ENCODE data around the gene ACTL7A.
"Not testable (repeated sequence)": the region's sequence is repeated elsewhere in the genome, so short reads cannot be mapped to it uniquely, and the experiment has no call there.

ACTL7A gene

DNA sequence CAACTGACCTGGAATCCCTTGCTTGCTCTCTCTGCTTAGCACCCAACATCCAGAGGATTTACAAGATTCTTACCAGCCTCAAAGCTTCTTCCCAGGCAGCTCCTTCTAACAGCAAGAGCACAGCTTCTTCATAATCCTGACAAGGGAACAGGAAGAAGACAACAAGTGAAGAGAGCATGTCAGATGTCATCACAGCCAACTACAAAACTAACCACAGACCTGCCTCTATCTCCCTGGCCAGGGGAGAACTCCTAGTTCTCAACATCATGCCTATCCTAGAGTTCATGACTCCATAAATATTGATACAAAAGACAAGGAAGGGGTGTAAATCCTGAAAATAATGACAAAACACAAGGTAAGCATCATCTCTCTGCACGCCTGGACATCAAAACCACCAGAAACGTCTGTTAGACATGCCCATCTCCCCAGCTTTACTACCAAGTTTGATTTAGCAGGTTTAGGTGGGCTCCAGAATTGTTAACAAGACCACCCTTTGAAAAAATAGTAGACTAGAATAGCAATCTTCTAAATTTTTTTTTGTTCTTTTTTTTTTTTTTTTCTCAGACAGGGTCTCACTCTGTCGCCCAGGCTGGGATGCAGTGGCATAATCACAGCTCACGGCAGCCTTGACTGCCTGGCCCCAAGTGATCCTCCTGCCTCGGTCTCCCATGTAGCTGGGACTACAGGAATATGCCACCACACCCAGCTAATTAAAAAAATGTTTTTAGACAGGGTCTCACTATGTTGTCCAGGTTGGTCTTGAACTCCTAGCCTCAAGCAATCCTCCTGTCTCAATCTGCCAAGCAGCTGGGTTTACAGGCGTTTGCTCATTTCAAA, 20.2 kb downstream of the ACTL7A start:
- DNase-seq: no peak

GRCh38 chr9:108883085-108883484, 21.0 kb downstream of the ACTL7A start:
- DNase-seq: no peak

GRCh38 chr9:108884701-108885100, 22.6 kb downstream of the ACTL7A start:
- no peak for DNase-seq

DNA sequence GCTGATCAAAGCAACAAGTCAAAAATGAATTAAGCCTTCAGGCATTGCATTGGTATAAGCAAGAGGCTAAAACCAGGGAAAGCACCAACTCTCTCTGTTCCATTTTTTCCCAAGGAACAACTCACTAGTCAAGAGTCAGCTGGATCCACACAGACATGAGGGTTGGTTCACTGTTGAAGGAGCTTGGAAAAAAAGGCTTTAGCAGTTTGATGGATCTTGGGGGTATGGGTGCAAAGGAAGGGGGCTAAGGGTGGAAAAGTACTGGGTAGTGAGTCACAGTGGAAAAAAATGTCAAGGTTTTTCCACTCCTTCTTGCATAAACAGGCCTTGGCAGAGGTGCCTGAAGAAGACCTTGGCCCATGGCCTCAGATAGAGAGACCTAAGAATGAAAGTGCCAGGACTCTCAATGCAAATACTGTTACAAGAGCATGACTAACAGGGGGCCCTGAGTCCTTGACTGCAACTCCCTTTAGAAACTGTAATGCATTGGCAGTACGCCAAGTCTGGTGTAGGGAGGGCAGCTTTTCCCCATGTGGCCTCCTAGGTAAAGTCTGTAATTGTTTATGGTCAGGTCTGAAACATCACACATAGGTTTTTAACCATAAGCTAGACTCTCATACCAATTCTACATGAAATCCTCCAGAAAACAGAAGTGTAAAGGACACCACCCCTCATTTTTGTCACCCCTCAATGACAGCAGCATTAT, 23.7 kb downstream of the ACTL7A start:
- peak; percentile 83 for DNase-seq

- DNase-seq: not testable (repeated sequence)
Observed at GRCh38 chr9:108886594-108887271, 24.7 kb downstream of the ACTL7A start.

- DNase-seq: no peak
Observed at GRCh38 chr9:108889649-108890067, 27.6 kb downstream of the ACTL7A start.

- DNase-seq: no peak
Observed at GRCh38 chr9:108894225-108894997, 32.3 kb downstream of the ACTL7A start.

GRCh38 chr9:108897324-108898096, 35.4 kb downstream of the ACTL7A start:
- no peak for DNase-seq

- DNase-seq: not testable (repeated sequence)
Observed at GRCh38 chr9:108899023-108899695, 37.1 kb downstream of the ACTL7A start.

DNA sequence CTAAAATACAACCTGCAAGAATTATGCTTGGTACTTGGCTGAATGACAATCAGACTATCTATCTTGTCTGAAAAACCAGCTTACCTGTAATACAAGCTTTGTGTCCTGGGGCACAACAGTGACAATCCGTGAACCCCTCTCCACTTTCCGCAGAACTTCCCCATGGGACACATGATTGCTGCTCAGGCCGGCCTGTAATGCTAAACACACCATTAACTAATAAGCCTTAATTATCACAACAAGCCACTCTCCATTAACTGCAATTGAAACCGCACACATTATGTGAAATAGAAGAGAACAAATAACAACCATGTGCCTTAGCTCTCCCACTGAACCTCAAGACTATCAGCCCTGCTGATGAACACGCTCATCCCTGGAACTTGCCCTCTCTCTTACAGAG, 38.1 kb downstream of the ACTL7A start:
- DNase-seq: no peak

GRCh38 chr9:108903420-108904103, 41.5 kb downstream of the ACTL7A start:
- peak; percentile 9 for DNase-seq

GRCh38 chr9:108904161-108904560, 42.1 kb downstream of the ACTL7A start:
- DNase-seq: no peak

DNA sequence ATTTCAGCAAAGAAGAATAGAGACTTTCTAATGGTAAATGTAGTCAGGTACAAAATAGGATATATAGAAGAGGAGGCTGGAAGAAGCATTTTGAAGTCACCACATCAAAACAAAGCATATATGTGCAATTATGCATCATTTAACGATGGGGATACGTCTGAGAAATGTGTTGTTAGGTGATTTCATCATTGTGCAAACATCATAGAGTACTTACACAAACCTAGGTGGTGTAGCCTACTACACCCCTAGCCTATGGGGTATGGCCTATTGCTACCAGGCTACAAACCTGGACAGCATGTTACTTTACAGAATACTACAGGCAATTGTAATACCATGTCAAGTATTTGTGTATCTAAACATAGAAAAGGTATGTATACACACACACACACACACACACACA, 43.4 kb downstream of the ACTL7A start:
- no peak for DNase-seq

- no peak for DNase-seq
Observed at GRCh38 chr9:108910402-108910801, 48.3 kb downstream of the ACTL7A start.

DNA sequence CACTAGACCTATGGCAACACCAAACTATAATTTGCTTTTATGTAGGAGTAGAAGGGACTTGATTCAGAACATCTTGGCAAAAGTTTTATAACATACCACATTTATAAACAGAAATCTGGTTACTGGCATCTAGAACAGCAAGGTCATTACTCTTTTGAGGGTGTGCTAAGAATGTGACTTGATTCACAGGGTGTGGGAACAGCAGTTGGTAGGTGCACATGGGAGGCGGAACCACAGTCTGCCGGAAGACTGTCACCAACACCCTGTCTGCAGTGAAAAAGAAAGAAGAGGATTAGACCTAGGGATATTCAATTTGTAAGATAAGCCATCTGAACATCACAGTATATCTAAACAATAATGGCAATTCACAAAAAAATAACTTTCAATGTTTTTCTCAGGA, 48.8 kb downstream of the ACTL7A start:
- DNase-seq: no peak

DNA sequence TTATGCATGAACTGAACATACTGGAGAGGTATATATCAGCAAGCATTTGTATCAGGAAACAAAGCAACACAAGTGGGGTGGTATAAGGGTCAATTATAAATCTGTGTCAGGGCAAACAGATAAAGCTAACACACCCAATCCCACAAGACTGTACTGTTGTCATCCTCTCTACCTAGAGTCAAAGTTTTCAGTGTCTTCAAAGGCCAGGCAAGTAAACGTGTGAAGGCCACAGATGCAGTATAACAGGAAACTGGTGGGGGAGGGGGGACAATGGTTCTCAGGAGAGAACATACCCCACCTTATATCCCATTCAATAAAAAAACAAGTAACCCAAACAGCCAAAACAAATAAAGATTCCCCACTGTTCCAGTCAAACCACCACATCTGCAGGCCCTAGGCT, 49.8 kb downstream of the ACTL7A start:
- no peak for DNase-seq

All from NCI-H510A (cell line).